Heart left ventricle (tissue), 13 donors: ENCODE data around the gene TNIP1.

Source experiments
- CTCF ChIP-seq, 12 donors: fragments of 200-600 bp; sonication (generic) in 4 of 12; IDR thresholded peaks; one replicate each; pipeline versions ENCODE4 v1.5.0 to v1.8.0; 2018 to 2022; ENCODE audit warnings: antibody characterized with exemption in 12 of 12, mild to moderate bottlenecking in 5 of 12
- POLR2A ChIP-seq, 2 donors: fragments of 450-650 bp; IDR thresholded peaks; one replicate each; pipeline ENCODE4 v1.6.1; 2017; ENCODE audit warnings: antibody characterized with exemption in 2 of 2, mild to moderate bottlenecking in 2 of 2, moderate library complexity in 2 of 2
- donor health status: ischemic (EF 13 %, LVEDD 7.1; RV severe dilation, severe dysfunction).
- donor health status: DM: no; HTN: yes; CAD: no.
- donor health status: DM: no; HTN: no; CAD: no.
- donor health status: ischemic (EF 25% LVEDD 6.9; RV normal size, moderate dysfunction).
- donor health status: ischemic (EF 25% LVEDD 5.7; RV mildly dilated, moderate dysfunction).
- donor health status: ischemic (EF 35%, LVEDD 5.7; RV mildly dilated, moderate dysfunction).
- donor health status: nonischemic (EF 11% LVEDD 7.7; RV severe dilation, severe dysfunction).
- donor health status: DM: yes; HTN: yes; CAD: no.
- donor health status: PGD.
- donor health status: ischemic (EF 29% LVEDD 5.4; RV normal size, mild dysfunction).
- donor health status: nonischemic (EF 23%, LVEDD 6.1; RV moderate dilation, normal function).

- TF ChIP-seq CTCF (IDR thresholded peaks at IDR 0.05) (no peak), POLR2A (IDR thresholded peaks at IDR 0.05) (no peak)
These were observed 39.1 kb downstream of the TNIP1 start for GRCh38 chr5:151041577-151042268.
